ENCODE measurements around the gene JMJD1C.

The JMJD1C gene

GRCh38 chr10:63324495-63324854 is 141.3 kb downstream of the JMJD1C start:
- DNase-seq (ENCODE audit: low spot score) (no peak), ATAC-seq (ENCODE audit: low read depth) (no peak)
- H3K27ac ChIP-seq (ENCODE audit: poor library complexity, severe bottlenecking): no peak overlapping the region

GRCh38 chr10:63323701-63324494 is 141.9 kb downstream of the JMJD1C start:
- TF ChIP-seq CTCF (IDR thresholded peaks at IDR 0.05; ENCODE audit: poor library complexity, severe bottlenecking): no peak

More at GRCh38 chr10:63324495-63324854, 141.3 kb downstream of the JMJD1C start:
- H3K9me3 ChIP-seq (ENCODE audit: severe bottlenecking): no peaks in the 10 kb centered on the region
- no peak overlapping the region for H3K4me3 ChIP-seq (ENCODE audit: severe bottlenecking)
- peaks cover 4% of the 10 kb centered on the region; the same call in 1 of the 2 replicates for H3K36me3 ChIP-seq (ENCODE audit: low read depth)
- TF ChIP-seq CTCF (IDR thresholded peaks at IDR 0.05; ENCODE audit: poor library complexity, severe bottlenecking): no peak
- H3K4me1 ChIP-seq (ENCODE audit: insufficient read depth, poor library complexity, severe bottlenecking): no peaks in the 10 kb centered on the region
- no peaks in the 10 kb centered on the region for H3K27me3 ChIP-seq (ENCODE audit: insufficient read depth, poor library complexity, severe bottlenecking)

DNA sequence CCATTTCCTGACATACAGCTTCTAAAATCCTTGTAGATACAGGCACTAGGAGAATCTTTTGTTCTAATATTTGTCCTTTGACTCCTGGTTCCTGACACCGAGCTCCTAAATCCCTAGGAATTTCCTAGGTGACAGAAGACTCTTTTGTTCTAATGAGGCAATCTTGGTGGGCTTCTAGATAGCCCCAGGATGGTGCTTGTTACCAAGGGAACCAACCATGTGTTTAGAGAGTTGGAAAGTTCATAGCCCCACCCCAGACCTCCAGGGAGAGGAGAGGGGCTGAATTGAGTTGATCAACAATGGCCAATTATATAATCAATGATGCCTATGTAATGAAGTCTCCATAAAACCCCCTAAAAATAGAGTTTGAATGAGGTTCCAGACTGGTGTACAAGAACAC is 145.1 kb downstream of the JMJD1C start:
- Histone ChIP-seq H3K9me3 (ENCODE audit: severe bottlenecking) (no peaks in the 10 kb centered on the region), H3K27me3 (ENCODE audit: insufficient read depth, poor library complexity, severe bottlenecking) (no peaks in the 10 kb centered on the region), H3K36me3 (ENCODE audit: low read depth) (peaks cover 1% of the 10 kb centered on the region; the same call in 1 of the 2 replicates), H3K4me3 (ENCODE audit: severe bottlenecking) (no peak overlapping the region), H3K27ac (ENCODE audit: poor library complexity, severe bottlenecking) (no peak overlapping the region), H3K4me1 (ENCODE audit: insufficient read depth, poor library complexity, severe bottlenecking) (no peaks in the 10 kb centered on the region)
- DNase-seq (ENCODE audit: low spot score) (no peak), ATAC-seq (ENCODE audit: low read depth) (no peak)
- no peak for TF ChIP-seq CTCF (IDR thresholded peaks at IDR 0.05; ENCODE audit: poor library complexity, severe bottlenecking)

More at GRCh38 chr10:63323701-63324494, 141.9 kb downstream of the JMJD1C start:
- Histone ChIP-seq H3K36me3 (ENCODE audit: low read depth) (peaks cover 4% of the 10 kb centered on the region; the same call in 1 of the 2 replicates), H3K4me1 (ENCODE audit: insufficient read depth, poor library complexity, severe bottlenecking) (no peaks in the 10 kb centered on the region), H3K27ac (ENCODE audit: poor library complexity, severe bottlenecking) (no peak overlapping the region), H3K27me3 (ENCODE audit: insufficient read depth, poor library complexity, severe bottlenecking) (no peaks in the 10 kb centered on the region), H3K4me3 (ENCODE audit: severe bottlenecking) (no peak overlapping the region), H3K9me3 (ENCODE audit: severe bottlenecking) (no peaks in the 10 kb centered on the region)
- ATAC-seq (ENCODE audit: low read depth) (no peak), DNase-seq (ENCODE audit: low spot score) (no peak)

GRCh38 chr10:63319231-63319630 is 146.5 kb downstream of the JMJD1C start:
- H3K27me3 ChIP-seq (ENCODE audit: insufficient read depth, poor library complexity, severe bottlenecking): no peaks in the 10 kb centered on the region
- no peak for ATAC-seq (ENCODE audit: low read depth)
- H3K36me3 ChIP-seq (ENCODE audit: low read depth): no peaks in the 10 kb centered on the region
- no peak overlapping the region for H3K27ac ChIP-seq (ENCODE audit: poor library complexity, severe bottlenecking)
- TF ChIP-seq CTCF (IDR thresholded peaks at IDR 0.05; ENCODE audit: poor library complexity, severe bottlenecking): no peak
- no peak for DNase-seq (ENCODE audit: low spot score)
- no peaks in the 10 kb centered on the region for H3K9me3 ChIP-seq (ENCODE audit: severe bottlenecking)
- no peaks in the 10 kb centered on the region for H3K4me1 ChIP-seq (ENCODE audit: insufficient read depth, poor library complexity, severe bottlenecking)
- H3K4me3 ChIP-seq (ENCODE audit: severe bottlenecking): no peak overlapping the region

GRCh38 chr10:63318491-63318890 is 147.3 kb downstream of the JMJD1C start:
- Histone ChIP-seq H3K4me3 (ENCODE audit: severe bottlenecking) (no peak overlapping the region), H3K4me1 (ENCODE audit: insufficient read depth, poor library complexity, severe bottlenecking) (no peaks in the 10 kb centered on the region), H3K9me3 (ENCODE audit: severe bottlenecking) (no peaks in the 10 kb centered on the region), H3K27me3 (ENCODE audit: insufficient read depth, poor library complexity, severe bottlenecking) (no peaks in the 10 kb centered on the region), H3K27ac (ENCODE audit: poor library complexity, severe bottlenecking) (no peak overlapping the region), H3K36me3 (ENCODE audit: low read depth) (no peaks in the 10 kb centered on the region)
- DNase-seq (ENCODE audit: low spot score) (no peak), ATAC-seq (ENCODE audit: low read depth) (no peak)
- no peak for TF ChIP-seq CTCF (IDR thresholded peaks at IDR 0.05; ENCODE audit: poor library complexity, severe bottlenecking)

Data from RWPE2 (cell line).